Hematopoietic multipotent progenitor cell treated with erythropoietin and hydrocortisone succinate and interleukin-3 and kit ligand, for 4 days (in vitro differentiated cells): ENCODE results near the gene PFAS.
A peak's percentile ranks its signal among the peaks of the same experiment; 100 is the strongest.
"Not testable (repeated sequence)": the region's sequence is repeated elsewhere in the genome, so short reads cannot be mapped to it uniquely, and the experiment has no call there.

Source experiments
- DNase-seq: peaks from one replicate; pipeline ENCODE4 v3.0.0-alpha.2; 2015

Gene PFAS

GRCh38 chr17:8225813-8226535 lies 23.1 kb upstream of the PFAS start:
- DNase-seq = peak; percentile 90

GRCh38 chr17:8226536-8227237 lies 22.4 kb upstream of the PFAS start:
- peak; percentile 92 for DNase-seq

- DNase-seq = no peak
Measured at GRCh38 chr17:8227238-8227581, 21.9 kb upstream of the PFAS start.

GRCh38 chr17:8231701-8232100 lies 17.4 kb upstream of the PFAS start:
- DNase-seq = no peak

GRCh38 chr17:8234361-8235270 lies 14.5 kb upstream of the PFAS start:
- no peak for DNase-seq

GRCh38 chr17:8235676-8236075 lies 13.4 kb upstream of the PFAS start:
- DNase-seq = no peak

GRCh38 chr17:8237175-8237574 lies 11.9 kb upstream of the PFAS start:
- DNase-seq = no peak

- no peak for DNase-seq
Measured at GRCh38 chr17:8237886-8238285, 11.2 kb upstream of the PFAS start.

GRCh38 chr17:8243827-8244226 lies 5.3 kb upstream of the PFAS start:
- peak; percentile 35 for DNase-seq

- DNase-seq = no peak
Measured at GRCh38 chr17:8244768-8245167, 4.3 kb upstream of the PFAS start.

GRCh38 chr17:8249621-8250500 lies 772 bp downstream of the PFAS start:
- peak; percentile 52 for DNase-seq

- DNase-seq = not testable (repeated sequence)
Measured at GRCh38 chr17:8251411-8251810, 2.3 kb downstream of the PFAS start.

- DNase-seq = peak; percentile 25
Measured at GRCh38 chr17:8253801-8254200, 4.7 kb downstream of the PFAS start.

- DNase-seq = no peak
Measured at GRCh38 chr17:8254881-8255280, 5.8 kb downstream of the PFAS start.

GRCh38 chr17:8255499-8255898 lies 6.4 kb downstream of the PFAS start:
- DNase-seq = peak; percentile 18

- DNase-seq = no peak
Measured at GRCh38 chr17:8256291-8256690, 7.2 kb downstream of the PFAS start.

GRCh38 chr17:8256691-8257090 lies 7.6 kb downstream of the PFAS start:
- no peak for DNase-seq

- DNase-seq = no peak
Measured at GRCh38 chr17:8257801-8258200, 8.7 kb downstream of the PFAS start.

- no peak for DNase-seq
Measured at GRCh38 chr17:8264320-8264719, 15.2 kb downstream of the PFAS start.

GRCh38 chr17:8264836-8265542 lies 15.9 kb downstream of the PFAS start:
- DNase-seq = no peak

- DNase-seq = no peak
Measured at GRCh38 chr17:8266648-8267479, 17.8 kb downstream of the PFAS start.
